Transverse colon (tissue), 4 donors: ENCODE results near the gene SURF6. TPM values are rescaled to one million over a fixed set of nuclear protein-coding genes. Genes with fewer than 3 reads are reported as not detected.
A peak's percentile ranks its signal among the peaks of the same experiment; 100 is the strongest.

ENCODE experiments used
- DNase-seq: peaks from one replicate; pipeline ENCODE4 v3.0.0-alpha.2; 2019
- H3K27ac ChIP-seq, 4 donors: fragments of 200-600 bp; sonication (generic); 2 replicates each; pipeline ENCODE4 v1.5.1; 2016 to 2018; ENCODE audit warnings: inconsistent platforms in 4 of 4
- H3K27me3 ChIP-seq: fragments of 200-600 bp; sonication (generic); 2 replicates; pipeline ENCODE4 v1.5.1; 2017; ENCODE audit warnings: inconsistent platforms
- H3K36me3 ChIP-seq, 4 donors: fragments of 200-600 bp; sonication (generic); 2 replicates each; pipeline ENCODE4 v1.5.1; 2017 to 2019; ENCODE audit warnings: inconsistent platforms in 4 of 4
- H3K4me1 ChIP-seq, 4 donors: fragments of 200-600 bp; sonication (generic); 2 replicates each; pipeline ENCODE4 v1.5.1; 2017 to 2020; ENCODE audit warnings: inconsistent platforms in 4 of 4
- H3K4me3 ChIP-seq, 4 donors: fragments of 200-600 bp; sonication (generic); 1 replicate in 1 of 4; 2 replicates in 3 of 4; pipeline versions ENCODE4 v1.5.1 to v1.6.1; 2017 to 2019; ENCODE audit warnings: inconsistent platforms in 4 of 4
- H3K9me3 ChIP-seq, 2 donors: fragments of 200-600 bp; sonication (generic); 2 replicates each; pipeline ENCODE4 v1.5.1; 2017 to 2019; ENCODE audit warnings: inconsistent platforms in 2 of 2
- CTCF ChIP-seq, 5 experiments: fragments of 200-600 bp in 3 of 5; fragments of 450-650 bp in 2 of 5; sonication (generic) in 3 of 5; IDR thresholded peaks; 1 replicate in 2 of 5; 2 replicates in 3 of 5; pipeline ENCODE4 v1.5.1; 2016 to 2017; ENCODE audit warnings: antibody characterized with exemption in 5 of 5, inconsistent platforms in 3 of 5, mild to moderate bottlenecking in 2 of 5, moderate library complexity in 1 of 5
- EP300 ChIP-seq: sonication (generic); formaldehyde crosslinking; IDR thresholded peaks from one replicate; pipeline ENCODE4 v1.6.1; 2017; ENCODE audit warnings: antibody characterized with exemption, low read depth
- POLR2A ChIP-seq: fragments of 450-650 bp; IDR thresholded peaks from one replicate; pipeline ENCODE4 v1.6.1; 2016; ENCODE audit warnings: antibody characterized with exemption, mild to moderate bottlenecking, moderate library complexity
- POLR2AphosphoS5 ChIP-seq, 3 donors: sonication (generic); formaldehyde crosslinking; IDR thresholded peaks; one replicate each; pipeline ENCODE4 v1.6.1; 2016; ENCODE audit warnings: antibody characterized with exemption in 3 of 3
- WGBS, 2 donors: methylation state at CpG; one replicate each; pipeline ENCODE4 v1.1.5; 2018; ENCODE audit warnings: low coverage in 1 of 2; 5-methylcytosine and 5-hydroxymethylcytosine counted together
- in situ Hi-C, 4 donors: fragments of 200-750 bp; cut with MboI; loops; one replicate each; pipeline versions ENCODE4 v1.15.0 to v1.15.1; 2017; ENCODE audit warnings: low sequenced_read_pairs in 3 of 4, low pct_ligation_motif_present in 1 of 4, low pct_unique_long_range_greater_than_20kb in 1 of 4
- intact Hi-C: fragments of 100-400 bp; cut with DNase I; formaldehyde crosslinking; loops from one replicate; pipeline ENCODE4 v1.15.1; 2023; ENCODE audit warnings: low total_unique reads
- total RNA-seq, 4 donors: library from RNA; depleted of rRNA; stranded (reverse); fragments of >200 nt; gene quantifications; one replicate each; pipeline ENCODE4 v1.1.0, GENCODE V29; 2016

The SURF6 gene
- total RNA-seq, 4 donors from 2014 or later: 18.1 to 61.3 (median 22.5) TPM

- 77 to 82% methylated on average over 14 to 21 of the region's 21 CpGs for WGBS, 2 donors
- TF ChIP-seq CTCF (IDR thresholded peaks at IDR 0.05) (no peak), POLR2AphosphoS5 (IDR thresholded peaks at IDR 0.05) (no peak), POLR2A (no peak), EP300 (no peak)
- DNase-seq: no peak
- H3K27ac ChIP-seq: no peak overlapping the region
- intact Hi-C loops (no loop called here), in situ Hi-C loops (no loop called here)
- H3K4me3 ChIP-seq: no peak overlapping the region
- no peaks in the 10 kb centered on the region for H3K27me3 ChIP-seq
- peaks cover 7 to 12% (median 11%) of the 10 kb centered on the region in 4 donors for H3K4me1 ChIP-seq
- H3K9me3 ChIP-seq: no peaks in the 10 kb centered on the region
- peaks cover 0 to 37% (median 17%) of the 10 kb centered on the region in 4 donors for H3K36me3 ChIP-seq
Observed at GRCh38 chr9:133360400-133361393, 24.7 kb upstream of the SURF6 start.

GRCh38 chr9:133359399-133360175, 23.6 kb upstream of the SURF6 start:
- no peak for TF ChIP-seq POLR2A
- peak in 1 of 5 experiments; percentile 6 for TF ChIP-seq CTCF (IDR thresholded peaks at IDR 0.05)
- no peak for TF ChIP-seq EP300
- no peak for TF ChIP-seq POLR2AphosphoS5 (IDR thresholded peaks at IDR 0.05)
- in situ Hi-C loops: no loop called here
- no peaks in the 10 kb centered on the region for H3K27me3 ChIP-seq
- H3K9me3 ChIP-seq: no peaks in the 10 kb centered on the region
- peaks cover 12 to 22% (median 18%) of the 10 kb centered on the region in 4 donors for H3K4me1 ChIP-seq
- WGBS, 2 donors: 67% methylated on average over 20 of the region's 20 CpGs; no CpG with 5 or more reads in 1 of the 2 donors
- DNase-seq: no peak
- no peak overlapping the region for H3K4me3 ChIP-seq
- no peak overlapping the region for H3K27ac ChIP-seq
- intact Hi-C loops: no loop called here
- peaks cover 0 to 26% (median 12%) of the 10 kb centered on the region in 4 donors for H3K36me3 ChIP-seq

- Histone ChIP-seq H3K4me3 (no peak overlapping the region), H3K9me3 (no peaks in the 10 kb centered on the region), H3K36me3 (peaks cover 0 to 12% (median 3%) of the 10 kb centered on the region in 4 donors), H3K4me1 (peaks cover 12 to 25% (median 18%) of the 10 kb centered on the region in 4 donors), H3K27me3 (no peaks in the 10 kb centered on the region), H3K27ac (no peak overlapping the region)
- intact Hi-C loops: no loop called here
- in situ Hi-C loops: no loop called here
- WGBS, 2 donors: 87% methylated on average over 14 of the region's 14 CpGs; no CpG with 5 or more reads in 1 of the 2 donors
- DNase-seq: no peak
- no peak for TF ChIP-seq POLR2A
- TF ChIP-seq EP300: no peak
- TF ChIP-seq CTCF (IDR thresholded peaks at IDR 0.05): no peak
- TF ChIP-seq POLR2AphosphoS5 (IDR thresholded peaks at IDR 0.05): no peak
Observed at GRCh38 chr9:133357656-133358055, 21.7 kb upstream of the SURF6 start.
